ENCODE results near the gene KCND3.
A peak's percentile ranks its signal among the peaks of the same experiment; 100 is the strongest.
"Not testable (repeated sequence)": the region's sequence is repeated elsewhere in the genome, so short reads cannot be mapped to it uniquely, and the experiment has no call there.

KCND3 gene

GRCh38 chr1:111742938-111743549 is 246.4 kb downstream of the KCND3 start:
- H3K9ac ChIP-seq (ENCODE audit: low read depth, low read length, poor library complexity) = no peak overlapping the region
- peaks cover 0 to 2% (median 0%) of the 10 kb centered on the region in 3 experiments for H3K27me3 ChIP-seq (ENCODE audit: control insufficient read depth in 3 of 3, insufficient read depth in 3 of 3, low read depth in 1 of 3, low read length in 3 of 3)
- no peak overlapping the region for H2BK15ac ChIP-seq (ENCODE audit: low read length)
- H3K4ac ChIP-seq (ENCODE audit: low read length) = no peak overlapping the region
- no peak overlapping the region for H4K91ac ChIP-seq (ENCODE audit: low read depth, low read length, poor library complexity)
- no CpG with 5 or more reads among the region's 5 CpGs for WGBS, 2 donors (ENCODE audit: extremely low coverage in 2 of 2, insufficient read length in 2 of 2, insufficient replicate concordance in 1 of 2)
- no peak overlapping the region for H3K23ac ChIP-seq (ENCODE audit: low read depth, low read length, poor library complexity)
- no peak overlapping the region for H2AK5ac ChIP-seq (ENCODE audit: low read depth, low read length)
- no peak overlapping the region for H3K27ac ChIP-seq (replicated peaks; ENCODE audit: low read length)
- H3K79me1 ChIP-seq (ENCODE audit: low read depth, low read length) = peaks cover 2% of the 10 kb centered on the region
- no peak overlapping the region for H3K4me3 ChIP-seq (ENCODE audit: low read length in 2 of 2)
- no peak overlapping the region for H3K18ac ChIP-seq (ENCODE audit: low read length)
- no peak overlapping the region for H3K4me2 ChIP-seq (ENCODE audit: insufficient read depth, low read length, poor library complexity, severe bottlenecking)
- peaks cover 2 to 9% of the 10 kb centered on the region in 2 donors for H3K4me1 ChIP-seq (ENCODE audit: control insufficient read depth in 2 of 2, insufficient read depth in 1 of 2, low read depth in 1 of 2, low read length in 2 of 2)
- no peak overlapping the region for H2AFZ ChIP-seq (ENCODE audit: low read length)
- no peaks in the 10 kb centered on the region for H3K36me3 ChIP-seq (replicated peaks in 1 of 2; ENCODE audit: control insufficient read depth in 2 of 2, insufficient read depth in 2 of 2, low read length in 2 of 2)
- H2BK12ac ChIP-seq (ENCODE audit: low read length) = no peak overlapping the region
- no peak overlapping the region for H3K14ac ChIP-seq (ENCODE audit: low read length)
- H4K8ac ChIP-seq (ENCODE audit: low read depth, low read length) = no peak overlapping the region
- H2BK120ac ChIP-seq (ENCODE audit: low read depth, low read length) = peak overlapping the region; percentile 10
- H3K9me3 ChIP-seq (replicated peaks in 1 of 2; ENCODE audit: control insufficient read depth in 2 of 2, insufficient read depth in 1 of 2, low read depth in 1 of 2, low read length in 2 of 2) = no peaks in the 10 kb centered on the region
- no peak for DNase-seq (ENCODE audit: low spot score)
- no peak overlapping the region for H2BK5ac ChIP-seq (ENCODE audit: low read length)

DNA sequence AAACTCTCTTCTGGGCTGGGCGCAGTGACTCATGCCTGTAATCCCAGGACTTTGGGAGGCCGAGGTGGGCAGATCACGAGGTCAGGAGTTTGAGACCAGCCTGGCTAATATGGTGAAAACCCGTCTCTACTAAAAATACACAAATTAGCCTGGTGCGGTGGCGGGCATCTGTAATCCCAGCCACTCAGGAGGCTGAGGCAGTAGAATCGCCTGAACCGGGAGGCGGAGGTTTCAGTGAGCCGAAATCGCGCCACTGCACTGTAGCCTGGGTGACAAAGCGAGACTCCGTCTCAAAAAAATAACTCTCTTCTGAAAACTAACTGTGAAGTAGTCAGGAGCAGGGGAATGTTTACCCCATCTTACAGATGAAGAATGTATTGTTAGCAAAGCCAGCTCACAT is 247.2 kb downstream of the KCND3 start:
- H2AK5ac ChIP-seq (ENCODE audit: low read depth, low read length); H3K4me2 ChIP-seq (ENCODE audit: insufficient read depth, low read length, poor library complexity, severe bottlenecking); H2AFZ ChIP-seq (ENCODE audit: low read length); H3K18ac ChIP-seq (ENCODE audit: low read length); H3K79me1 ChIP-seq (ENCODE audit: low read depth, low read length); H3K27me3 ChIP-seq (ENCODE audit: control insufficient read depth in 3 of 3, insufficient read depth in 3 of 3, low read depth in 1 of 3, low read length in 3 of 3); H3K4ac ChIP-seq (ENCODE audit: low read length); H2BK120ac ChIP-seq (ENCODE audit: low read depth, low read length); H2BK15ac ChIP-seq (ENCODE audit: low read length); H3K4me3 ChIP-seq (ENCODE audit: low read length in 2 of 2); H3K9me3 ChIP-seq (replicated peaks in 1 of 2; ENCODE audit: control insufficient read depth in 2 of 2, insufficient read depth in 1 of 2, low read depth in 1 of 2, low read length in 2 of 2); H3K27ac ChIP-seq (replicated peaks; ENCODE audit: low read length); H2BK12ac ChIP-seq (ENCODE audit: low read length); H3K9ac ChIP-seq (ENCODE audit: low read depth, low read length, poor library complexity); H3K14ac ChIP-seq (ENCODE audit: low read length); H2BK5ac ChIP-seq (ENCODE audit: low read length); H4K8ac ChIP-seq (ENCODE audit: low read depth, low read length); H3K23ac ChIP-seq (ENCODE audit: low read depth, low read length, poor library complexity); DNase-seq (ENCODE audit: low spot score); H3K36me3 ChIP-seq (replicated peaks in 1 of 2; ENCODE audit: control insufficient read depth in 2 of 2, insufficient read depth in 2 of 2, low read length in 2 of 2); H4K91ac ChIP-seq (ENCODE audit: low read depth, low read length, poor library complexity): not testable (repeated sequence)
- peaks cover 10 to 12% of the 10 kb centered on the region in 2 donors for H3K4me1 ChIP-seq (ENCODE audit: control insufficient read depth in 2 of 2, insufficient read depth in 1 of 2, low read depth in 1 of 2, low read length in 2 of 2)
- WGBS, 2 donors (ENCODE audit: extremely low coverage in 2 of 2, insufficient read length in 2 of 2, insufficient replicate concordance in 1 of 2) = no CpG with 5 or more reads among the region's 14 CpGs

DNA sequence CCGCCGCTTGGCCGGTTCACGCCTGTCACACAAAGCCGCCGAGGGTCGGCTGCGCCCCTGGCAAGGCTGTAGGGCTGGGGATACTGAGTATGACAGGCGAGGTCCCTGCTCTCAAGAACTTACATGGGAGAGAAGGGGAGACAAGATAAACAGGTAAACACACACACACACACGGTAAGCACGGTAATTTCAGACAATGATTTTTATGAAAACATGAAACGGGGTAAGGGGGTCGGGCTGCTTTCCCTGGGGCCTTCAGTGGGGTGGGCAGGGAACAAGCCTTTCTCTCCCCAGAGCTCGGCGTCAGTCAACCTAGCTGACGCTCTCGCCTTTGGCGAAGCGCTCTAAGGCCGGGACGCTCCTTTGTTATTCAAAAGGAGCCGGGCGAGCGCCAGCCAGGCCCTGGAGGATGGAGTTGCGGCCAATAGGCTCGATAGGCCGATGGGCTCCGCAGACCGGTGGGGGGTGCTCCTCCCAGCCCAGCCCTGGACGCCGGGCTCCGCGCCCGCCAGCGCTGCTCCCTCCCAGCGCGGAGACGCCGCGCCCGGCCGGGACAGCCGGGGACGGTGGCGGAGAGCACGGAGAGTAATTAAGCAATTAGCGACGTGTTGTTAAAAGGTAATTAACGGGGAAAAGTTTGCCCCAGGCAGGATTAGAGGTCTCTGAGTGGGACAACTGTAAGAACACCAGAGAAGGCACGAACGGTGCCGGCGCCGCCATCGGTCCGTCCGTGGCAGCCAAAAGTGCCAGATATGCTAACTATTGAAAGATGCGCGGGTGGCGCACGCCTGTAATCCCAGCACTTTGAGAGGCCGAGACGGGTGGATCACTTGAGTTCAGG is 249.3 kb downstream of the KCND3 start:
- H4K8ac ChIP-seq (ENCODE audit: low read depth, low read length) = no peak overlapping the region
- H2BK15ac ChIP-seq (ENCODE audit: low read length) = no peak overlapping the region
- H3K23ac ChIP-seq (ENCODE audit: low read depth, low read length, poor library complexity) = no peak overlapping the region
- no peak overlapping the region for H2AK5ac ChIP-seq (ENCODE audit: low read depth, low read length)
- peaks cover 27 to 31% of the 10 kb centered on the region in 2 donors for H3K4me1 ChIP-seq (ENCODE audit: control insufficient read depth in 2 of 2, insufficient read depth in 1 of 2, low read depth in 1 of 2, low read length in 2 of 2)
- H2BK120ac ChIP-seq (ENCODE audit: low read depth, low read length) = no peak overlapping the region
- peak overlapping the region; percentile 55 to 66 for H3K4me3 ChIP-seq (ENCODE audit: low read length in 2 of 2)
- peak overlapping the region; percentile 88 for H3K18ac ChIP-seq (ENCODE audit: low read length)
- H3K27me3 ChIP-seq (ENCODE audit: control insufficient read depth in 3 of 3, insufficient read depth in 3 of 3, low read depth in 1 of 3, low read length in 3 of 3) = peaks cover 0 to 2% (median 0%) of the 10 kb centered on the region in 3 experiments
- peaks cover 4% of the 10 kb centered on the region for H3K79me1 ChIP-seq (ENCODE audit: low read depth, low read length)
- H3K27ac ChIP-seq (replicated peaks; ENCODE audit: low read length) = peak overlapping the region; percentile 90
- H3K4me2 ChIP-seq (ENCODE audit: insufficient read depth, low read length, poor library complexity, severe bottlenecking) = peak overlapping the region; percentile 98
- no CpG with 5 or more reads among the region's 63 CpGs for WGBS, 2 donors (ENCODE audit: extremely low coverage in 2 of 2, insufficient read length in 2 of 2, insufficient replicate concordance in 1 of 2)
- no peaks in the 10 kb centered on the region for H3K9me3 ChIP-seq (replicated peaks in 1 of 2; ENCODE audit: control insufficient read depth in 2 of 2, insufficient read depth in 1 of 2, low read depth in 1 of 2, low read length in 2 of 2)
- H3K4ac ChIP-seq (ENCODE audit: low read length) = no peak overlapping the region
- no peak overlapping the region for H2BK5ac ChIP-seq (ENCODE audit: low read length)
- peak overlapping the region; percentile 94 for H2AFZ ChIP-seq (ENCODE audit: low read length)
- peak overlapping the region; percentile 40 for H4K91ac ChIP-seq (ENCODE audit: low read depth, low read length, poor library complexity)
- H3K36me3 ChIP-seq (replicated peaks in 1 of 2; ENCODE audit: control insufficient read depth in 2 of 2, insufficient read depth in 2 of 2, low read length in 2 of 2) = no peaks in the 10 kb centered on the region
- peak; percentile 85 for DNase-seq (ENCODE audit: low spot score)
- H3K9ac ChIP-seq (ENCODE audit: low read depth, low read length, poor library complexity) = peak overlapping the region; percentile 75
- H3K14ac ChIP-seq (ENCODE audit: low read length) = no peak overlapping the region
- no peak overlapping the region for H2BK12ac ChIP-seq (ENCODE audit: low read length)

Measured in neuronal stem cell (in vitro differentiated cells).